GM06990 (cell line): ENCODE results near the gene WDR88.

Experiments used
- DNase-seq: peaks from one replicate; pipeline ENCODE4 v3.0.0-alpha.2; 2011; ENCODE audit not compliant: insufficient read length; ENCODE audit errors: extremely low read depth
- H3K27me3 ChIP-seq: replicated peaks from 2 replicates; pipeline ENCODE4 v1.6.0; 2011; ENCODE audit warnings: low read length; ENCODE audit not compliant: control insufficient read depth, insufficient read depth
- H3K36me3 ChIP-seq: 2 replicates; pipeline ENCODE4 v1.5.1; 2011; ENCODE audit warnings: low read length; ENCODE audit not compliant: control insufficient read depth, insufficient read depth
- H3K4me3 ChIP-seq: replicated peaks from 2 replicates; pipeline ENCODE4 v1.5.1; 2011; ENCODE audit warnings: low read depth, mild to moderate bottlenecking, control low read depth, low read length
- TF ChIP-seq, protein P1 (sequence below): IDR thresholded peaks from 2 replicates; pipeline ENCODE4 v1.5.1; 2011; ENCODE audit warnings: low read length, control low read depth, mild to moderate bottlenecking, inconsistent platforms; ENCODE audit not compliant: insufficient read depth, poor library complexity, severe bottlenecking

The WDR88 gene

DNA sequence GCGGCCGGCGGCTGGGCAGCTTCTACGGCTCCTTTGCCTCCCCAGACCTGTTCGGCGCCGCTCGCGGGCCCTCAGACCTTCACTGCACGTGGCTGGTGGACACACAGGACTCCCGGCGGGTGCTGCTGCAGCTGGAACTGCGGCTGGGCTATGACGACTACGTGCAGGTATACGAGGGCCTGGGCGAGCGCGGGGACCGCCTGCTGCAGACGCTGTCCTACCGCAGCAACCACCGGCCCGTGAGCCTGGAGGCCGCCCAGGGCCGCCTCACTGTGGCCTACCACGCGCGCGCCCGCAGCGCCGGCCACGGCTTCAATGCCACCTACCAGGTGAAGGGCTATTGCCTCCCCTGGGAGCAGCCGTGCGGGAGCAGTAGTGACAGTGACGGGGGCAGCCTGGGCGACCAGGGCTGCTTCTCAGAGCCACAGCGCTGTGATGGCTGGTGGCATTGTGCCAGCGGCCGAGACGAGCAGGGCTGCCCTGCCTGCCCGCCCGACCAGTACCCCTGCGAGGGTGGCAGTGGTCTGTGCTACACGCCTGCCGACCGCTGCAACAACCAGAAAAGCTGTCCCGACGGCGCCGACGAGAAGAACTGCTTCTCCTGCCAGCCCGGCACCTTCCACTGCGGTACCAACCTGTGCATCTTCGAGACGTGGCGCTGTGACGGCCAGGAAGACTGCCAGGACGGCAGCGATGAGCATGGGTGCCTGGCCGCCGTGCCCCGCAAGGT is 73.8 kb downstream of the WDR88 start:
- H3K27me3 ChIP-seq = no peaks in the 10 kb centered on the region
- DNase-seq = no peak
- H3K4me3 ChIP-seq = no peak overlapping the region
- TF ChIP-seq, protein P1, sequence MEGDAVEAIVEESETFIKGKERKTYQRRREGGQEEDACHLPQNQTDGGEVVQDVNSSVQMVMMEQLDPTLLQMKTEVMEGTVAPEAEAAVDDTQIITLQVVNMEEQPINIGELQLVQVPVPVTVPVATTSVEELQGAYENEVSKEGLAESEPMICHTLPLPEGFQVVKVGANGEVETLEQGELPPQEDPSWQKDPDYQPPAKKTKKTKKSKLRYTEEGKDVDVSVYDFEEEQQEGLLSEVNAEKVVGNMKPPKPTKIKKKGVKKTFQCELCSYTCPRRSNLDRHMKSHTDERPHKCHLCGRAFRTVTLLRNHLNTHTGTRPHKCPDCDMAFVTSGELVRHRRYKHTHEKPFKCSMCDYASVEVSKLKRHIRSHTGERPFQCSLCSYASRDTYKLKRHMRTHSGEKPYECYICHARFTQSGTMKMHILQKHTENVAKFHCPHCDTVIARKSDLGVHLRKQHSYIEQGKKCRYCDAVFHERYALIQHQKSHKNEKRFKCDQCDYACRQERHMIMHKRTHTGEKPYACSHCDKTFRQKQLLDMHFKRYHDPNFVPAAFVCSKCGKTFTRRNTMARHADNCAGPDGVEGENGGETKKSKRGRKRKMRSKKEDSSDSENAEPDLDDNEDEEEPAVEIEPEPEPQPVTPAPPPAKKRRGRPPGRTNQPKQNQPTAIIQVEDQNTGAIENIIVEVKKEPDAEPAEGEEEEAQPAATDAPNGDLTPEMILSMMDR = no peak
- H3K36me3 ChIP-seq = no peaks in the 10 kb centered on the region

DNA sequence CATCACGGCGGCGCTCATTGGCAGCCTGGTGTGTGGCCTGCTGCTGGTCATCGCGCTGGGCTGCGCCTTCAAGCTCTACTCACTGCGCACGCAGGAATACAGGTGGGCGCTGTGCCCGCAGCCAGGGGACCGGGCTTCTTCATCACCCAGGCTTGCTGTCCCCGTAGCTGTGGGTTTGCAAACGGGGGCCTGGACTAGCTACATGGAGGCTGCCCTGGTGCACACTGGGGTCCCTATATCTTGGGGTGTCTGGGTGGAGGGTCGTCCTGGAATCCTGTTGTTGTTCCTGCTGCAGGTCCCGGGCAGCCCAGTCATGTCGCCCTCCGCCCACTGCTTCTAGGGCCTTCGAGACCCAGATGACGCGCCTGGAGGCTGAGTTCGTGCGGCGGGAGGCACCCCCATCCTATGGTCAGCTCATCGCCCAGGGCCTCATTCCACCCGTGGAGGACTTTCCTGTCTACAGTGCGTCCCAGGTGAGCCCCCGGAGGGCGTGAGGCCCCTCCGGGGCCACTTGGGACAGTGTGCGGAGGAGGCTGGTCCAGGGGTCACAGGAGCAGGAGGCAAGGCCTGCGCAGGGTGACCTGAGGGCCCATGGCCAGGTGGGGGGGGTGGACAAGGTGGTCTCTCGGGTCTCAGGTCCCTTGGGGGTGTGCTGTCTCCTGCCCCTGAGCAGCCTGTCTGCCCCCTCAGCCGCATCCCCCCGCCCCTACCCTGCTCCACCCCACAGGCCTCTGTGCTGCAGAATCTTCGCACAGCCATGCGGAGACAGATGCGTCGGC is 74.5 kb downstream of the WDR88 start:
- DNase-seq = no peak
- Histone ChIP-seq H3K27me3 (no peaks in the 10 kb centered on the region), H3K4me3 (no peak overlapping the region), H3K36me3 (no peaks in the 10 kb centered on the region)
- TF ChIP-seq, protein P1 = no peak

DNA sequence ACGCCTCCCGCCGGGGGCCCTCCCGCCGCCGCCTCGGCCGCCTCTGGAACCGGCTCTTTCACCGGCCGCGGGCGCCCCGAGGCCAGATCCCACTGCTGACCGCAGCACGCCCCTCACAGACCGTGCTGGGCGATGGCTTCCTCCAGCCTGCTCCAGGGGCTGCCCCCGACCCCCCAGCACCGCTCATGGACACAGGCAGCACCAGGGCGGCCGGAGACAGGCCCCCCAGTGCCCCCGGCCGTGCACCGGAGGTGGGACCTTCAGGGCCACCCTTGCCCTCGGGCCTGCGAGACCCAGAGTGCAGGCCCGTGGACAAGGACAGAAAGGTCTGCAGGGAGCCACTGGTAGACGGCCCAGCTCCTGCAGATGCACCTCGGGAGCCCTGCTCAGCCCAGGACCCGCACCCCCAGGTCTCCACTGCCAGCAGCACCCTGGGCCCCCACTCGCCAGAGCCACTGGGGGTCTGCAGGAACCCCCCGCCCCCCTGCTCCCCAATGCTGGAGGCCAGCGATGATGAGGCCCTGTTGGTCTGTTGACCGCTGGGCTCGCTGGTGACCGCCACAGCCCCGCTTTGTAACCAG is 75.2 kb downstream of the WDR88 start:
- H3K36me3 ChIP-seq = no peaks in the 10 kb centered on the region
- H3K27me3 ChIP-seq = no peaks in the 10 kb centered on the region
- H3K4me3 ChIP-seq = no peak overlapping the region
- TF ChIP-seq, protein P1 = no peak
- no peak for DNase-seq

DNA sequence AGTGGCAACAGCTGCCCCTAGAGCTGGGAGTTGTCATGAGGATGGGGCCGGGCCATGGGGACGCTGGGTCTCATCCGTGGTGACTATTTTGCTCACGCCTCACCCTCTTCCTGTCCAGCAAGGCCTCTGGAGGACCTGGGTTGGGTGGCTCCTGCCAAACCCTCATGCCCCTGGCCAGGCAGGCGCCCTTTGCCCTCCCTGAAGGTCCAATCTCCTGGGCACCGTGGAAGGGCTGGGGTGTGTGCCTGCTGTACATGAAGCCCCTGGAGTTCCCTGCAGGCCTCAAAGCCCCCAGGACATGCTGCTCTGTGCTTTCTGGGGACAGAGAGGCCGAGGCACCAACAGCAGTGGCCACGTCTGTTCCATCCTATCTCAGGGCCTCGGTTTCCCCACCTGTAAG is 76.0 kb downstream of the WDR88 start:
- no peaks in the 10 kb centered on the region for H3K27me3 ChIP-seq
- H3K36me3 ChIP-seq = no peaks in the 10 kb centered on the region
- no peak for DNase-seq
- H3K4me3 ChIP-seq = no peak overlapping the region
- TF ChIP-seq, protein P1 = no peak

DNA sequence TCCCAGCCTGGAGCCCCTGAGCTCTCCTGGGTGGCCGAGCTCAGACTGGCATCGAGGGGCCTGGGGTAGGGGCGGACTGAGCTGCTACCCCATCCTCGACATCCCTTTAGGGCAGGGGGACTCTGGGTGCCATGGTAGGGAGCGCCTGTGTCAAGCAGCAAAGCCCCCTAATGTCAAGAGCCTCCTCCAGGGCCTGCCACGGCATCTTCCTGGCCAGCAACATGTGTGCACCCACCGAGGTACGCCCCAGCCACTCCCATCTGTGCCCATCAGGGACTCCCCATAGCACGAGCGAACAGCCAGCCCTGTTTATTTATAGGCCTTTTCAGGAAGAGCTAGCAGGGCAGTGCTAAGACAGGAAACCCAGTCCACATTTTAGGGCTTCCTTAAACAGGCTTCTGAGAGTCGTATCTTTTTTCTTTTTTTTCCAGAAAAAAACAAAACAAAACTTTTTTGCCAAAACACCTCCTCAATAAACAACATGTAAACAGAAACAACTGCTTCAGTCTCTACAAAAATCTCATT is 76.5 kb downstream of the WDR88 start:
- no peaks in the 10 kb centered on the region for H3K36me3 ChIP-seq
- H3K27me3 ChIP-seq = no peaks in the 10 kb centered on the region
- TF ChIP-seq, protein P1 = no peak
- no peak overlapping the region for H3K4me3 ChIP-seq
- DNase-seq = no peak
